Progenitor cell of endocrine pancreas (in vitro differentiated cells): Measurements from ENCODE around the gene HMCN2. TPM values are rescaled to one million over a fixed set of nuclear protein-coding genes. Genes with fewer than 3 reads are reported as not detected.

Source experiments
- DNase-seq: peaks from one replicate; pipeline ENCODE4 v3.0.0; 2021; ENCODE audit warnings: low spot score; ENCODE audit not compliant: unreplicated experiment
- H3K27ac Mint-ChIP-seq: 2 replicates; pipeline ENCODE4 v1.8.0; 2021; ENCODE audit warnings: mild to moderate bottlenecking, moderate library complexity, mixed read lengths
- H3K27me3 Mint-ChIP-seq: 2 replicates; pipeline ENCODE4 v1.8.0; 2021; ENCODE audit warnings: mixed read lengths
- H3K36me3 Mint-ChIP-seq: 2 replicates; pipeline ENCODE4 v1.8.0; 2022; ENCODE audit warnings: mixed read lengths; ENCODE audit not compliant: insufficient read depth
- H3K4me1 Mint-ChIP-seq: 2 replicates; pipeline ENCODE4 v1.8.0; 2021; ENCODE audit warnings: low read depth, mixed read lengths
- H3K4me3 Mint-ChIP-seq: 2 replicates; pipeline ENCODE4 v1.8.0; 2021; ENCODE audit warnings: low read depth, mild to moderate bottlenecking, moderate library complexity, mixed read lengths
- H3K9me3 Mint-ChIP-seq: 2 replicates; pipeline ENCODE4 v1.8.0; 2021; ENCODE audit warnings: low read depth, mixed read lengths
- CTCF ChIP-seq: fragments of 200-600 bp; sonication (generic); IDR thresholded peaks from one replicate; pipeline ENCODE4 v1.5.0; 2021; ENCODE audit warnings: antibody characterized with exemption, mild to moderate bottlenecking; ENCODE audit not compliant: unreplicated experiment
- total RNA-seq: library from RNA; stranded (reverse); gene quantifications from 2 replicates; pipeline ENCODE4 v1.2.1, GENCODE V29; 2021

Gene HMCN2
- total RNA-seq, 1 donor from 2014 or later: 0.26 TPM

GRCh38 chr9:130359819-130360218 lies 94.3 kb downstream of the HMCN2 start:
- no peak for TF ChIP-seq CTCF
- Mint-ChIP-seq H3K27me3 (peaks cover 3% of the 10 kb centered on the region), H3K4me1 (no peaks in the 10 kb centered on the region), H3K36me3 (no peaks in the 10 kb centered on the region), H3K27ac (peak overlapping the region; percentile 27), H3K4me3 (no peak overlapping the region), H3K9me3 (no peaks in the 10 kb centered on the region)
- no peak for DNase-seq

- no peaks in the 10 kb centered on the region for H3K36me3 Mint-ChIP-seq
- H3K27ac Mint-ChIP-seq: no peak overlapping the region
- no peak overlapping the region for H3K4me3 Mint-ChIP-seq
- H3K4me1 Mint-ChIP-seq: no peaks in the 10 kb centered on the region
- DNase-seq: no peak
- peaks cover 3% of the 10 kb centered on the region for H3K27me3 Mint-ChIP-seq
- no peak for TF ChIP-seq CTCF
- no peaks in the 10 kb centered on the region for H3K9me3 Mint-ChIP-seq
These were observed 95.1 kb downstream of the HMCN2 start for GRCh38 chr9:130360672-130361071.

GRCh38 chr9:130361873-130362362 lies 96.4 kb downstream of the HMCN2 start:
- no peak for TF ChIP-seq CTCF
- H3K4me3 Mint-ChIP-seq: no peak overlapping the region

GRCh38 chr9:130362691-130363090 lies 97.1 kb downstream of the HMCN2 start:
- Mint-ChIP-seq H3K4me1 (no peaks in the 10 kb centered on the region), H3K9me3 (no peaks in the 10 kb centered on the region), H3K36me3 (no peaks in the 10 kb centered on the region), H3K27ac (no peak overlapping the region), H3K27me3 (peaks cover 10% of the 10 kb centered on the region), H3K4me3 (no peak overlapping the region)
- DNase-seq: no peak
- no peak for TF ChIP-seq CTCF

More at GRCh38 chr9:130361873-130362362, 96.4 kb downstream of the HMCN2 start:
- H3K36me3 Mint-ChIP-seq: no peaks in the 10 kb centered on the region
- H3K27ac Mint-ChIP-seq: peak overlapping the region; percentile 41
- H3K9me3 Mint-ChIP-seq: no peaks in the 10 kb centered on the region
- H3K27me3 Mint-ChIP-seq: peaks cover 7% of the 10 kb centered on the region
- no peaks in the 10 kb centered on the region for H3K4me1 Mint-ChIP-seq
- no peak for DNase-seq

GRCh38 chr9:130363755-130364404 lies 98.3 kb downstream of the HMCN2 start:
- DNase-seq: no peak
- no peak overlapping the region for H3K27ac Mint-ChIP-seq
- H3K4me3 Mint-ChIP-seq: no peak overlapping the region
- TF ChIP-seq CTCF: no peak
- no peaks in the 10 kb centered on the region for H3K36me3 Mint-ChIP-seq
- no peaks in the 10 kb centered on the region for H3K9me3 Mint-ChIP-seq
- H3K27me3 Mint-ChIP-seq: peaks cover 13% of the 10 kb centered on the region
- no peaks in the 10 kb centered on the region for H3K4me1 Mint-ChIP-seq
